SKM-1 treated with dmso at 0.1 percent for 144 hours (cell line): ENCODE data around the gene PITPNB.

Experiments
- DNase-seq: peaks from one replicate; lab custom pipeline; 2025; ENCODE audit not compliant: unreplicated experiment; lab: John Stamatoyannopoulos, UW

The PITPNB gene

DNA sequence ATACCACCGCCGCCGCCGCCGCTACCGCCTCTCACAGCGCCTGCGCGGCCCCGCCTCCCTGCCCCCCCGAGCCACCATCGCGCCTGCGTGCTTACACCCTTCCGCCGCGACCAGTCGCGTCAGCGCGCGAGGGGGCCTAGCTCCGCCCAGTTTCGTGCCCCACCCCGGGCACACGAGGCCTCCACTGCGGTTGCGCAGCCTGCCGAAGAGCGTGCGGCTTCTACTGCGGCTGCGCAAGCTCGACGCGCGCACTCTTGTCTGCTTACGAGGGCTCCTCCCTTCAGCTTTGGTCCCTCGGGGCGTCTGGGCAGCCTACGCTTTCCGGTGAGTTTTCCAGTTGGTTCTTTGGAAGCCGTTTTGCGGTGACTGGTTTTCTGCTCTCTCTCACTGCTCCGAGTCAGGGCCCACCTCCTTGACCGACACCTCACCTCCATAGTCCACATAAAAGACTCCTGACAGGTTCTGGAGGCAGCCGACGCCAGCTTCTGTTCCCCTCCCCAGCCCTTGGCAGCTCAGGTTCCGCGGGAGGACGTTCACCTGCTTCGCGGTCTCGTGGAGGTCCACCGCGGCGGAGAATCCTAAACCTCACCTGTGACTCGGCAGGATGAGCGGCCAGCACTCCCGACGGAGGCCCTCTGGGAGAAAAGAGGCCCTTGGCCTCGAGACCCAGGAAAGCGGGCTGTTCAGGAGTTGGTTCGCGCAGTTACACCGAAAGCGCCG, at the start of gene PITPNB:
Gene PITPNB, minus strand, starts transcription at position 35 of the 720 bp plus-strand sequence. CDS start 65 bp downstream, outside the sequence.
- DNase-seq: peak; percentile 96

DNA sequence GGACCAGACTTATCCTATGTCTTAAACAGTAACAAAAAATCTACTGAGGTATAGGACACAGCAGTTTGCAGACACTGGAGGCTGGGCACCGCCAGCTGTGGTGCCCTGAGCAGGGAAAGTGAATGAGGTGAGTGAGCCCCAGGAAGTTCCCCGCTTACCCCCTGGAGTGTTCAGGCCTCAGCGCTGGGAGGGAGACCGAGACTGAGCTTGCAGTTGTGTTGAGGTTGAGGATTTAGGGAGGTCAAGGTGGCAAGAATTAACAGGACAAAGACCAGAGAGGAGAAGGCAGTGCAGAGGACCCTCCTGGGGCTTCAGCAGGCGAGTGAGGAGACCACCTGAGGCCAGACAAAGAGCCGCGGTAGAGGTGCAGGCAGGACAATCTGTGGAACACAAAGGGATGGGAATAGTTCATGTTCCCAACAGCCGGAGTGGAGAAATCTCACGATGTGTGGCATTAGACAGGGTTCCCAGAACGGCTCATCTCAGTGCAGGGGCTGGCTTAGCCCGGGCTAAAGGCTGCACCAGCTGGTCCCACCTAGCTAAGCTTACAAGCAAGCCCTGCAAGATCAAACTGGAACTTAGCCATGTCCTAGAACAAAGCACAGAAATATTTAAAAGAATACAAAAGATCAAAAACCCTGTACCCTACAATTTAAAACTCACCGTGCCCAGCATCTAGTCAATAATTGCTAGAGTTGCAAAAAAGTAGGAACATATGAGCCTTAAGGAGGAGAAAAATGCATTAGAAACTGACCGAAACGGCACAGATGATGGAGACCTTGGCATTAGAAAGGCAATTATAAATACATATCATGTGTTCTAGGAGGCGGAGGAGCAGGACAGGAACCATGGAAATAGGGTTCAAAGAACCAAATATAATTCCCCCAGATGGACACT, 47.4 kb upstream of the PITPNB start:
- no peak for DNase-seq

DNA sequence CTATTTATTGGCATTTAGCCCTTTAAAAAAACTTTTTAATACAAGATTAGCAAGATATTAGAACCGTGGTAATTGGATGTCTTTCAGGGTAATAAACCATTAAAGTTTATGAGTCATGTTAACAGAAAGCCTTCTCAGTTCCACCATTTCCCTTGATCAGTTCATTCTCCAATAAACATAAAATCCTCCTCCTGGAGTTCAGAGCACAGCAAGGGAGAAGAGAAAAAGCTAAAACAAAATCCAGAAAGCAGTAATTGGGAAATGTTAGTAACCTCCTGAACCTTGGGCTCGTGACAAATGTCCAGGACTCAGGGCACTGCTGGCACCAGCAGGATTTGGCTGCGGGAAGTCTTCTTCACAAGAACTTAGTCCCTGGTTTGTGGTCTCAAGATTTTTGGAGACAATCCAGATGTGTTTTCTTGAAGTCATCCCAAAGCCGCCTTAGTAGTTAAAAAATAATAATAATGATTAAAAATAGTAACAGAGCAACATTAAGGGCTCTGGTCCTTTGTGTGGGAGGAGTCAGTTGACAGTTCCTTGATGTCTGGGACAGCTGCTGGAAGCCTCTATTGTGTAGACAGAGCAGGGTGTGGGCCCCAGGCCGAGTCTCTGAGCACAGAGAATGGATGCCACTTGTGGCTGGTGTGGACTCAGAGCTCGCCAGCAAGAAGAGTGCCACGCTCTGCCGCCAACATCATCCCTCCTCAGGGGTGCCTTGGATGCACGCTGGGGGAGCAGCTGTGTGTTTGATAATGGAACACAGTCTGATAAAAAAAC, 43.4 kb upstream of the PITPNB start:
- no peak for DNase-seq

DNA sequence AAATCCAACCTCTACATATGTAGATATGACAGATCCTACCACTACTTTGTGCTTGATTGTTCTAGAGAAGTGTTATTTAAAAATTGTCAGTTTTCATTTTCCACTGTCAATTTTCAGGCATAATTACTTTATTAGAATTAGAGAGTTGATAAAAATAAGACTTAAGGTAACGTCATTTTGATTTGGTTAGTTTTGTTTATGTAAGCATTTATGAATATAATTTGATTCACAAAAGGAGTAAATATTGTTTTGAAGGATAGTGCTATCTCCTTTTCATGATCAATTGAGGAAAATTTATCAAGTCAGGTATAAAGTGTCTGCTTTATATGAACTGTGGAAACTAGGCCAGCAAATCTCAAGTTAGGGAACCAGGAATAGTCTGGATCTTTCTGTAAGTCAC, 42.6 kb upstream of the PITPNB start:
- no peak for DNase-seq

DNA sequence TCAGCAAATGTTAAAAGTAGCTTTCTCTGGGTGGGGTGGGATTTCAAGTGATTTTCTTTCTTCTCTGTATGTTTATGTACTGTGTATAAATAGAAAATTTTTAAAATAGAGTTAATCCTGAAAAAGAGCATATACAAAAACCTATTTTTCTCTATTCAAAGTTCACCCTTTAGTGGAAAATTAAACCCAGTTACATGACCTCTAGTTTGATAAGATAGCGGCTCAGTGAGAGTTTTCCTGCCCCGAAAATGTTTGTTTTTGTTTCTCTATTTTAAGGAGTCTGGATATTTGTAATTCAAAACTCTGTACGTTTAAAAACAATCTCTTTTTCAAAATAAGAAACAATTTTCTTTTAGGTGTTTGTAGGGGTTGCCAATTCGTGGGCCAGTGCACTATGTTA, 42.1 kb upstream of the PITPNB start:
- DNase-seq: no peak

DNA sequence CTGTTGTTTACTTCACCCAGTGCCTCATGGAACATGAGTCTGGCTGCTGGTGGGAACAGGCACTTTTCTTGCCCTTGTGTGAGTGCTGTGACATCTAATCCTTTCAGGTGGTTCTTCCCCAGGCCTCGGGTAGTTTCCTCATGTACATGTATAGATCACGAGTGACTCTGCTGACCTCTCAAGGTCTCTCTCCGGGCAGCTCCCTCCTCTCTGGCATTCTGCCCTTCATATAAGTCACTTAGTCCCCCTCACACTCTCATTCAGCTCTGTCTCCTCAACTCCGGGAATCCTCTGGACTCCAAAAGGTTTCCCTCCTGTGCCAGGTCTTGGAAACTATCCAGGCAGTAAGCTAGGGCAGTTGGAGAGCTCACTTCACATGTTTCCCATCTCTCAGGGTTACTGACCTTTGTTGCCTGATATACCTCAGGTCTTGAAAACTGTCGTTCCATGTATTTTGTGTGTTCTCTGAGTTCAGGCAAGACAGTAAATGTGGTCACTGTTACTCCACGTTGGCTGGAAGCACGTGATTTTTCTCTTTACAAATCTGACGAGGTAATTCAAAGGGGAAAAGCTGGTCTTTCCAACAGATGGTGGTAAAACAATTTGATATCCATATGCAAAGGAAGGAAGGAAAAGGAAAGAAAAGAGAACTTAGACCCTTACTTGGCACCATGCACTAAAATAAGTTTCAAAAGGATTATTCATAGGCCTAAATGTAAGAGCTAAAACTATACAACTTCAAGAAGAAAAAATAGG, 40.5 kb upstream of the PITPNB start:
- DNase-seq: no peak

DNA sequence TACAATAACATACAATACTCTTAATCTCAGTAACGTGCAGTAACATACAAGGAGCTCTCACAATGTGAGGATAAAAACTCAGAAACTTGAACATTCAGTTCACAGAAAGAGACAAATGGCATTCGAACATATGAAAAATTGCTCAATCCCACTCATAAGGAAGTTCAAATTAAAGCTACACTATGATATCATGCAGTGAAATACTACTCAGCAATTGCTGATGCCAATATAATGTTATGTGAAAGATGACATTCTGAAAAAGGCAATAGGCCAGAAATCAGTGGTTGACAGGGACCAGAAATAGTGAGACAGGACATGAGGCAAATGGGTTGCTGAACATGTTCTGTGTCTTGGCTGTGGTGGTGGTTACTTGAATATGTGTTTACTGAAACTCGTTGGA, 33.7 kb upstream of the PITPNB start:
- peak; percentile 19 for DNase-seq

DNA sequence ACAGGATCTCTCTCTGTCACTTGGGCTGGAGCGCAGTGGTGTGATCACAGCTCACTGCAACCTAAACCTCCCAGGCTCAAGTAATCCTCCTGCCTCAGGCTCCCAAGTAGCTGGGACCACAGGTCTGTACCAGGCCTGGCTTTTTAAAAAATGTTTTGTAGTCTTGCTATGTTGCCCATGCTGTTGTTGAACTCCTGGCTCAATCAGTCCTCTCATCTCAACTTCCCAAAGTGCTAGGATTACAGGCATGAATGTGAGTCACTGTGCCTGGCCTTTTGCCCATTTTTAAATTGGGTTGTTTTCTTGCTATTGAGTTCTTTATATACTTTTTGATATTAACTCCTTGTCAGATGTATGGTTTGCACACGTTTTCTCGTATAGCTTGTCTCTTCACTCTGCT, 33.0 kb upstream of the PITPNB start:
- DNase-seq: no peak

DNA sequence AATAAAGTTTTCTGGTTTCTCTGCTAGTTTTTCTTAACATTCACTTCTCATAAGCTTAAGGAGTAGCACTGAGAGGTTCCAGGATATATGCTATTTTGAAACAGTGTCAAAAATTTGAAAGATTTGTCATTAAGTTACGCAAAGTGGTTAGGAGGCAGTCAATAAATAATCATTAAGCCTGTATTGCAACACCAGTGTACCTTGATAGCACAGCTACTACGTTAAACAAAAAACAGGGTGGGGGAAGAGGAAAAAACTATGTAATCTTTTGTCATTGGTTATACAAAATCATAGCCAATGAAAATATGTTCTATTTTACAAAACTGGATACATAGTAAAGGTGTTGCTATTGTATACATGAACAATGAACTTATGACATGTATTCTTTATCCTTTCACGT, 30.4 kb upstream of the PITPNB start:
- no peak for DNase-seq

DNA sequence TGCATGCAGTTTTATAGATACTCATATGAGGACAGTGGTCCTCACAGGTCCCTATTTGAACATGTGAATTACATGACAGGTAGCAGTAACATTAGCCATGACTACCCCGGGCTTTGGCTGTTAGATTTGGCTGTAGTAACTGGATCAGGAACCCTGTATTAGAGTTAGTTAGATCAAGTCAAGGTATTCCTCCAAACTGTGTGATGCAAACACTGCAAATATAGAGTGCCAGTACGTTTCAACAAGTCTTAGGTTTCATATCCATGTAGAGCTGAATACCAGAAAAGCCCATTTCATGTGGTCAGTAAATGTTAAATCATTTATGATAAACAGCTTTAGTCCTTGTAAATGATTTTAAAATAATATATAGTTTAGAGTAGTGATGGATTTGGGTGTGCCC, 29.5 kb upstream of the PITPNB start:
- no peak for DNase-seq

DNA sequence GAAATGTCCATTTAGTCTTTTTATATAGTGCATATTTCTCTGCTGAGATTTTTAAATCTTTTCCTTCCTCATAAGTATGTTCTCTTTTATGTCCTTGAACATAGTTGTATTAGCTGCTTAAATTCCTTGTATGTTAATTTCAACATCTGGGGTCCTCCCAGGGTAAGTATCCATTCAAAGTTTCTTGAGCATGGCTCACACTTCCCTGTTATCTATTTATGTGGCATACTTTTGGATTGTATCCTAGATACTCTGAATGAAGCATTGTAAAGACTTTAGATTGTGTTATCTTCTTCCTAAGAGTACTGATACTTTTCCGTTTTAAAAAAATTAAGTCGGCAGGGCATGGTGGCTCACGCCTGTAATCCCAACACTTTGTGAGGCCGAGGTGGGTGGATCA, 28.4 kb upstream of the PITPNB start:
- DNase-seq: no peak

DNA sequence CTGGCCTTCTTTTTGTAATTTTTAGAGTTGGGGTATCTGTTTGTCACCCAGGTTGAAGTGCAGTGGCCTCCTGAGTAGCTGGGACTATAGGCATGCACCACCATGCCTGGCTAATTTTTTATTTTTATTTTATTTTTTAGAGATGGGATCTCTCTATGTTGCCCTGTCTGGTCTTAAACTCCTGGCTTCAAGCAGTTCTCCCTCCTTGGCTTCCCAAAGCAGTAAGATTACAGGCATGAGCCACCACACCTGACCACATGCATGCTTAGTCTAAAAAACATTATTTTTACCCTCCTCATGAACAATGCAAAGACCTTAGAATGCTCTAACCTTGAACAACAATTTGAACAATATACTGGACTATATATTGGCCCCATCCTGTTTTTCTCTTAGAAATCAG, 22.1 kb upstream of the PITPNB start:
- DNase-seq: no peak

DNA sequence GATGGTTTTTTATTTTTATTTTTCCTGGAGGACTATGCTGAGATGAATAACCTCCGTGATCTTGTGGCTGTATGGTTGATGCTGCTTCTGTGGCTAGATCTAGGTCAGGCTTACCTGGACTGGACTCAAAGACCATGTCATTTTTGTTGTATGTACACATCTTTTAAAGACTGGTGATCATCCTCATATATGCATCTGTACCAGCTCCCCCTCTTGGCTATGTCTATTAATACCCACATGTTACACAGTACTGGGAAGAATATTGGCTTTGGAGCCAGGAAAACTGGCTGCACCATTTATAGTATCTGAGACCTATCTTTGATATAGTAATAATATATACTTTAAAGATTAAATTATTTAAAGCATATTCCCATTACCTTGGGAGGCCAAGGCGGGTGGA, 18.4 kb upstream of the PITPNB start:
- no peak for DNase-seq

DNA sequence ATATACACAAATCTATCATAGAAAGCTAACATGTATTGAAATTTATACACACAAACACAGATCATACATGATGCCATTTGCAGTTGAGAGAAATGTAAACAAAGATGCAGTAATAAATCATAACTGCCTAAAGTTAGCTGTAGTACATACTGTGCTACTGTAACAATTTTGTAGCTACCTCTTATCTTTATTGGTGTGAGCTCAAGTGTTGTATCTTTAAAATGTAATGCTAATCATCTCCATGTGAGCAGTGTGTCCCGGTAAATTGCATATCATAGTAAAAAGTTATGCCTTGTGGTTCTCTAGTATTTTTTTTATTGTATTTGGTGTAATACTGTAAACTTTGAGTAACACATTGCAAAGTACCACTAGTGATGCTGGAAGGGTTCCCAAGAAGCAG, 16.8 kb upstream of the PITPNB start:
- DNase-seq: no peak

DNA sequence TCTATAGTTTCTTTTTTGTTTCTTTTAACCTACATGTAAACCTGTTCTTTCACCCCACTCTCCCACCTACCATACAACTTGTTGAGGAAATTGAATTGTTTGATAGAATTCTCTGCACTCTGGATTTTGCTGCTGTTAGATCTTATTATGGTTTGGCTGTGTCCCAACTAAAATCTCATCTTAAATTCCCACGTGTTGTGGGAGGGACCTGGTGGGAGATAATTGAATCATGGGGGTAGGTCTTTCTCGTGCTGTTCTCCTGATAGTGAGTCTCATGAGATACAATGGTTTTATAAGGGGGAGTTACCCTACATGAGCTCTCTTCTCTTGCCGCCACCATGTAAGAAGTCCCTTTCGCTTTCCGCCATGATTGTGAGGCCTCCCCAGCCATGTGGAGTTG, 15.0 kb upstream of the PITPNB start:
- no peak for DNase-seq

DNA sequence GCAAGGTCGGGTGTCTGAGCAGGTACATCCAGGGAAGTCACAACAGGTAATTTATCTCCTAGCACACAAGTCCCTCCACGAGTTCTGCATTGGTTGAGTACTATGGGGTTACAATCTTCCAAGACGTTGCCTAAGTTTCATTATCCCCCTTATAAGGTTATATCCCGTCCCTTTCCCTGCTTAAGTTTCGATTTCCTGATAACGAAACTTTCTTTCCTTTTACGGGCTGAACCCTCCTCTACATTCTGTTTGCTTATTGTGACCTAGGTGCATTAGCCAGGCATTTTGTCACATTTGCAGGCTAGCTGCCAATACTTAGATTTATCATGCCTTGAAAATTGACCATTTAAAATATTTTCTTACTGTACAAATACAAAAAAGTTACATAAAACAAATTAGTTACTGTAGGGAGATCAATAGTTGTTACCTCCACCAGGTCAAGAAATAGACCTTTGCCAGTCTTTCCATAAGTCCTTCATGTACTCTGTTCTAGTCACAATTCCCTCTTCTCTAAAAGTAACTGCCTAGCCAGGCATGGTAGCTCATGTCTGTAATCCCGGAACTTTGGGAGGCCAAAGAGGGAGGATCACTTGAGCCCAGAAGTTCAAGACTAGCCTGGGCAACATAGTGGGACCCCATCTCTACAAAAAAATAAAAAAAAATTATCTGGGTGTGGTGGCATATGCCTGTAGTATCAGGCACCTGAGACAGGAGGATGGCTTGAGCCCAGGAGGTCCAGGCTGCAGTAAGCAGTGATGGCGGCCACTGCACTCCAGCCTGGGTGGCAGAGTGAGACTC, 14.3 kb upstream of the PITPNB start:
- no peak for DNase-seq

DNA sequence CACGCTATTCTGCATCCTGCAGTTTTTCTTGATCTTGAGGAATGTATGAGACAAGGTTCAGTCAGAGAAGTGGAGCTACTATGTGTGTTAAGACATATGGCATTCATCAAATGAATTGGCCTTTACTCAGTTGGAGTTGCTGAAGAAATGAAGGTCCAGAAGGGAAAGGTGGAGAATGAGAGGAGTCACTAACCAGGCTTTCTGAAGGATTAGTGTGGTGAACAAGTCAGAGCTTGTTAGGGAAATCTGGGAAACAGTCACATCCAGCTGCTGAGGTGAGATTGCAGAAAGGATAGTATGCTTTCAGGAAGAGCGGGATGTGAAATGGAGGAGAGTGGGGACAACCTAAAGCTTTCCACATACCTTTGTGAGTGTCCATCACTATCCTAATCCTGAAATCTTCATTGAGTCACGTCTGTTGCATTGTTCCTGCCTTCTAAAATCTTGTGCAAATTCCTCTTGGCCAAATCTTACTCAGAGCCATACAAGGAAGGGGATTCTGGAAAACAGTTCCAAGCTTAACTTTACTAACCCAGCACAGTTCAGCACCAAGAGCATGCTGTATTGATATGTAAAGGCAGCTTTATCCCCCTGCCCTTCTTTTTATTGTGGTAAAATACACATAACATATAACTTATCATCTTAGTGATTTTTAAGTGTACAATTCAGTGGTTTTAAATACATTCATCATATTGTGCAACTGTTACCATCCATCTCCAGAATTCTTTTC, 11.4 kb upstream of the PITPNB start:
- no peak for DNase-seq

DNA sequence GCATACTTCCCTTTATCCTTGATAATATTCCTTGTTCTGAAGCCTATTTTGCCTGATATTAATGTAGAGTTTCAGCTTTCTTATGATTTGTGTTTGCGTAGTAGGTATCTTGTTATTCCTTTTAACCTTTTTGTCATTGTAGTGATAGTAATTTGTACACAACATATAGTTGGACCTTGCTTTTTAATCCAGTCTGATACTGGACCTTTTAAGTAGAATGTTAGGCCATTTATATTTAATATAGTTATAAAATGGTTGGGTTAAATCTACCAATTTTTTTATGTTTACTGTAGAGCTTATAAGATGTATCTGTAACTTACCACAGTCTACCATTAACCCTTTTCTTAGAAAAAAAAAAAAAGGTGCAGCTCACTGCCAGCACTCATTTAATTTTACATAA, 8.6 kb upstream of the PITPNB start:
- DNase-seq: no peak

DNA sequence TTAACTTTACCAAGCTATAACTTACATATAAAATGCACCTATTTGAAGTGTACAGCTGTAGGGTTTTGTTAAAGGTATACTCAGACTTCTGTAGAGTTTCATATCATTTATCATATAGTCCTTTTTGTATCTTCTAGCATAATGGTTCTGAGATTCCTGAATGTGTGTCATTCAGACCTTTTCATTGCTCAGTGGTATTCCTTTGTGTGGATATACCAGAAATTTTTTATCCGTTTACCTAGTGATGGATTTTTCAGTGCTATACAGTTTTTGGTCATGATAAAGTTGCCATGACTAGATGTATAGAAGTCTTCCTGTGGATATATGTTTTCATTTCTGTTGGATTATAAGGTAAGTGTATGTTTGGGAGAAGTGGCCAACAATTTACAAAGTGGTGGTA, 6.3 kb upstream of the PITPNB start:
- DNase-seq: no peak
